HepG2 (cell line): ENCODE measurements around the gene EXOSC9. TPM values are rescaled to one million over a fixed set of nuclear protein-coding genes. Genes with fewer than 3 reads are reported as not detected.
A peak's percentile ranks its signal among the peaks of the same experiment; 100 is the strongest.

ENCODE experiments used
- ATAC-seq: fragments of 200-7000 bp; cut with Tn5 transposase; 3 replicates; pipeline ENCODE4 v1.9.1; 2020; ENCODE audit warnings: mild to moderate bottlenecking, moderate library complexity
- BruUV-seq: library from RNA; stranded (reverse); fragments of 400-500 nt; replicated peaks from 2 replicates; lab custom pipeline; 2021; lab: Mats Ljungman, UMichigan
- CTCF ChIA-PET: fragments of 300-600 bp; formaldehyde crosslinking; extraction: SDS; loops from one replicate; lab custom pipeline; 2021; ENCODE audit warnings: low total read pairs, inconsistent platforms, low intra/inter-chr PET ratio; lab: Yijun Ruan, JAX
- POLR2A ChIA-PET: fragments of 350-600 bp; sonication (Branson Sonifier 250); formaldehyde crosslinking; loops from one replicate; lab custom pipeline; 2020; ENCODE audit warnings: antibody characterized with exemption, inconsistent platforms; lab: Yijun Ruan, JAX
- DNase-seq: peaks from one replicate; pipeline ENCODE4 v3.0.0-alpha.2; 2015; ENCODE audit warnings: low spot score
- FAIRE-seq: peaks from 3 replicates; lab custom pipeline; 2011; peaks lifted over from hg19 to GRCh38; lab: Jason Lieb, UNC
- H2AFZ ChIP-seq: one replicate; pipeline ENCODE4 v1.6.1; 2011; ENCODE audit warnings: low read length, inconsistent platforms
- H3K27ac ChIP-seq: fragments of 300-600 bp; 3 replicates; pipeline ENCODE4 v1.8.0; 2011; ENCODE audit warnings: mixed run types, mild to moderate bottlenecking, mixed read lengths, low read length, inconsistent platforms; ENCODE audit not compliant: insufficient read depth; ENCODE audit errors: extremely low read length
- H3K27me3 ChIP-seq, 2 experiments: fragments of 200-600 bp in 1 of 2; 2 replicates in 1 of 2; 3 replicates in 1 of 2; pipeline versions ENCODE4 v1.6.0 to v1.8.0; 2011; ENCODE audit warnings: low read length in 2 of 2, mild to moderate bottlenecking in 2 of 2, moderate library complexity in 2 of 2, inconsistent platforms in 1 of 2; ENCODE audit not compliant: insufficient read depth in 2 of 2, control insufficient read depth in 1 of 2
- H3K36me3 ChIP-seq, 2 experiments: fragments of 200-600 bp in 1 of 2; replicated peaks in 1 of 2; 2 replicates in 1 of 2; 3 replicates in 1 of 2; pipeline versions ENCODE4 v1.5.1 to v1.8.0; 2011; ENCODE audit warnings: low read length in 2 of 2, inconsistent platforms in 1 of 2; ENCODE audit not compliant: insufficient read depth in 2 of 2, control insufficient read depth in 1 of 2
- H3K4me1 ChIP-seq: 2 replicates; pipeline ENCODE4 v1.5.1; 2012; ENCODE audit warnings: low read length, inconsistent platforms; ENCODE audit not compliant: insufficient read depth
- H3K4me2 ChIP-seq: 2 replicates; pipeline ENCODE4 v1.6.0; 2011; ENCODE audit warnings: low read depth, low read length, inconsistent platforms
- H3K4me3 ChIP-seq, 3 experiments: fragments of 200-600 bp in 1 of 3; sonication (generic), shearing (Covaris generic) in 1 of 3; replicated peaks in 1 of 3; 2 replicates each; pipeline ENCODE4 v1.5.1; 2011 to 2016; ENCODE audit warnings: low read length in 3 of 3, inconsistent platforms in 2 of 3, low read depth in 2 of 3, mild to moderate bottlenecking in 2 of 3, control low read depth in 1 of 3, mixed read lengths in 1 of 3; ENCODE audit not compliant: insufficient read depth in 1 of 3
- H3K79me2 ChIP-seq: one replicate; pipeline ENCODE4 v1.6.1; 2011; ENCODE audit warnings: low read length, inconsistent platforms; ENCODE audit not compliant: insufficient read depth
- H3K9ac ChIP-seq: 2 replicates; pipeline ENCODE4 v1.6.0; 2011; ENCODE audit warnings: mild to moderate bottlenecking, low read depth, low read length, inconsistent platforms; ENCODE audit not compliant: insufficient read depth
- H3K9me3 ChIP-seq: 2 replicates; pipeline ENCODE4 v1.5.1; 2012; ENCODE audit warnings: mild to moderate bottlenecking, low read length
- H4K20me1 ChIP-seq: 2 replicates; pipeline ENCODE4 v1.6.0; 2011; ENCODE audit warnings: inconsistent platforms, mild to moderate bottlenecking, low read length, moderate library complexity; ENCODE audit not compliant: insufficient read depth
- ATF3 ChIP-seq: sonication (generic); formaldehyde crosslinking; IDR thresholded peaks from 2 replicates; pipeline ENCODE4 v1.4.0; 2020; ENCODE audit warnings: missing genetic modification reagents
- ATF4 ChIP-seq, 2 experiments: fragments of 450-650 bp in 1 of 2; sonication (generic) in 1 of 2; formaldehyde crosslinking; IDR thresholded peaks; 2 replicates each; pipeline versions ENCODE4 v1.5.0 to v1.8.0; 2020 to 2022; ENCODE audit warnings: mild to moderate bottlenecking in 1 of 2, missing genetic modification reagents in 1 of 2
- DR1 ChIP-seq: sonication (generic); formaldehyde crosslinking; IDR thresholded peaks from 2 replicates; pipeline ENCODE4 v1.8.0; 2021; ENCODE audit warnings: mild to moderate bottlenecking, missing genetic modification reagents, inconsistent platforms
- ELF4 ChIP-seq: sonication (generic); formaldehyde crosslinking; IDR thresholded peaks from 2 replicates; pipeline ENCODE4 v1.5.0; 2020; ENCODE audit warnings: missing genetic modification reagents, mild to moderate bottlenecking, moderate library complexity, borderline replicate concordance
- GPN1 ChIP-seq: sonication (generic); formaldehyde crosslinking; IDR thresholded peaks from 2 replicates; pipeline ENCODE4 v1.5.1; 2020; ENCODE audit warnings: missing genetic modification reagents, borderline replicate concordance
- KLF13 ChIP-seq: sonication (generic); formaldehyde crosslinking; IDR thresholded peaks from 2 replicates; pipeline ENCODE4 v1.4.0; 2020; ENCODE audit warnings: mild to moderate bottlenecking, missing genetic modification reagents
- MXD4 ChIP-seq: IDR thresholded peaks from 2 replicates; pipeline ENCODE4 v1.6.1; 2016; ENCODE audit warnings: mild to moderate bottlenecking, missing biosample characterization, missing genetic modification reagents
- NFYB ChIP-seq: sonication (generic); formaldehyde crosslinking; IDR thresholded peaks from 2 replicates; pipeline ENCODE4 v1.4.0; 2020; ENCODE audit warnings: missing genetic modification reagents
- REST ChIP-seq, 2 experiments: IDR thresholded peaks; 2 replicates each; pipeline ENCODE4 v1.6.1; 2011 to 2012; ENCODE audit warnings: low read length in 2 of 2, borderline replicate concordance in 1 of 2, low read depth in 1 of 2, mild to moderate bottlenecking in 1 of 2, moderate library complexity in 1 of 2
- SNAPC2 ChIP-seq: sonication (generic); formaldehyde crosslinking; IDR thresholded peaks from 2 replicates; pipeline ENCODE4 v1.8.1; 2022; ENCODE audit warnings: mild to moderate bottlenecking, missing genetic modification reagents
- SP5 ChIP-seq: IDR thresholded peaks from 2 replicates; pipeline ENCODE4 v1.6.1; 2016; ENCODE audit warnings: low read depth, borderline replicate concordance
- TCF7 ChIP-seq: sonication (generic); IDR thresholded peaks from 2 replicates; pipeline ENCODE4 v1.6.1; 2016; ENCODE audit warnings: antibody characterized with exemption, low read depth
- U2AF2 ChIP-seq: fragments of 200-400 bp; formaldehyde crosslinking; IDR thresholded peaks from 2 replicates; pipeline ENCODE4 v1.6.1; 2017; ENCODE audit warnings: low read depth, mild to moderate bottlenecking, low read length
- ZBTB33 ChIP-seq: sonication (generic); formaldehyde crosslinking; IDR thresholded peaks from 2 replicates; pipeline ENCODE4 v1.4.0; 2020; ENCODE audit warnings: missing genetic modification reagents
- ZNF292 ChIP-seq: sonication (generic); formaldehyde crosslinking; IDR thresholded peaks from 2 replicates; pipeline ENCODE4 v1.8.1; 2022; ENCODE audit warnings: mild to moderate bottlenecking, low read depth, missing genetic modification reagents, borderline replicate concordance
- ZNF674 ChIP-seq: sonication (generic); formaldehyde crosslinking; IDR thresholded peaks from 2 replicates; pipeline ENCODE4 v1.5.0; 2020; ENCODE audit warnings: low read depth, mild to moderate bottlenecking, missing genetic modification reagents
- ZNF83 ChIP-seq: sonication (generic); formaldehyde crosslinking; IDR thresholded peaks from 2 replicates; pipeline ENCODE4 v1.4.0; 2020; ENCODE audit warnings: missing genetic modification reagents, mild to moderate bottlenecking, borderline replicate concordance
- ZNF878 ChIP-seq: sonication (generic); formaldehyde crosslinking; IDR thresholded peaks from 2 replicates; pipeline ENCODE4 v1.8.1; 2023; ENCODE audit warnings: mild to moderate bottlenecking, missing genetic modification reagents, moderate library complexity
- WGBS: methylation state at CpG from one replicate; pipeline ENCODE4 v1.1.6; 2017; ENCODE audit warnings: low lambda C conversion rate; 5-methylcytosine and 5-hydroxymethylcytosine counted together
- in situ Hi-C: cut with HindIII; loops from 2 replicates; pipeline ENCODE4 v1.10.0; 2017; ENCODE audit warnings: low pct_unique_long_range_greater_than_20kb; ENCODE audit not compliant: extremely low pct_ligation_motif_present
- intact Hi-C: fragments of 100-400 bp; cut with micrococcal nuclease; formaldehyde crosslinking; loops from one replicate; pipeline ENCODE4 v1.10.0; 2022; ENCODE audit not compliant: unreplicated experiment
- polyA plus RNA-seq, 8 experiments: library from polyadenylated mRNA; depleted of rRNA in 3 of 8; stranded (reverse) in 7 of 8; unstranded in 1 of 8; fragments of >200 nt; fragmentation: Illumina TruSeq in 4 of 8; extraction: Trizol in 4 of 8; gene quantifications; 2 replicates each; pipeline versions ENCODE4 v1.2.1 to v1.2.3, GENCODE V29; 2011 to 2016; ENCODE audit warnings: low read depth in 4 of 8, missing spikeins in 1 of 8, mixed read lengths in 1 of 8; ENCODE audit not compliant: insufficient read depth in 1 of 8
- total RNA-seq, 5 experiments: library from RNA; depleted of rRNA; stranded (reverse); fragments of >200 nt; fragmentation: Illumina TruSeq; extraction: Trizol; gene quantifications; 2 replicates each; pipeline ENCODE4 v1.2.3, GENCODE V29; 2016; ENCODE audit warnings: low read depth in 1 of 5

EXOSC9 gene
- total and polyA plus RNA-seq, 2 of the 13 experiments (the other 11 are each of a cell fraction or from before 2014, with no cell fraction given) = 26.0 to 48.0 TPM

- no TSS peak for BruUV-seq
- Histone ChIP-seq H2AFZ (peak overlapping the region; percentile 18), H3K36me3 (no peaks in the 10 kb centered on the region), H3K4me2 (peak overlapping the region; percentile 54), H3K4me3 (peak overlapping the region; percentile 2 to 27 (median 25); a peak in 5 of 6 replicates), H3K4me1 (peaks cover 49% of the 10 kb centered on the region), H3K9me3 (no peaks in the 10 kb centered on the region), H3K79me2 (no peaks in the 10 kb centered on the region), H3K9ac (peak overlapping the region; percentile 29; the same call in 1 of the 2 replicates), H4K20me1 (no peaks in the 10 kb centered on the region), H3K27ac (peak overlapping the region; percentile 53), H3K27me3 (no peaks in the 10 kb centered on the region)
- ChIA-PET CTCF (no interaction called here), POLR2A (no interaction called here)
- intact Hi-C loops (no loop called here), in situ Hi-C loops (no loop called here)
- ATAC-seq = peak; percentile 96
- peak; percentile 79 for DNase-seq
- 3% methylated on average over 5 of the region's 5 CpGs for WGBS
- peak; percentile 84 for FAIRE-seq
- TF ChIP-seq ELF4 (no peak), TCF7 (no peak), MXD4 (CRISPR knock-in tag) (no peak), ZNF292 (peak; percentile 29; the same call in 1 of the 2 replicates), SP5 (CRISPR knock-in tag) (no peak), ATF4 (CRISPR knock-in tag; IDR thresholded peaks at IDR 0.05) (no peak), ZNF83 (CRISPR knock-in tag) (no peak), ZBTB33 (CRISPR knock-in tag) (no peak), NFYB (CRISPR knock-in tag) (peak; percentile 65), GPN1 (CRISPR knock-in tag) (no peak), SNAPC2 (CRISPR knock-in tag) (no peak), KLF13 (CRISPR knock-in tag) (no peak), ZNF878 (no peak), ATF3 (CRISPR knock-in tag) (no peak), U2AF2 (no peak), ZNF674 (CRISPR knock-in tag) (no peak), REST (IDR thresholded peaks at IDR 0.05; ENCODE audit: borderline replicate concordance in 1 of 2, low read depth in 1 of 2, low read length in 2 of 2) (no peak), DR1 (CRISPR knock-in tag) (no peak)
These were observed 6.5 kb upstream of the EXOSC9 start for GRCh38 chr4:121794505-121795188.
